ENCODE data around the gene VGLL3.

The VGLL3 gene

GRCh38 chr3:86913160-86913559 is 77.8 kb downstream of the VGLL3 start:
- H3K4me3 ChIP-seq (ENCODE audit: low read length) = no peak overlapping the region
- no peak overlapping the region for H3K4me2 ChIP-seq (ENCODE audit: low read length)
- no peaks in the 10 kb centered on the region for H3K36me3 ChIP-seq (ENCODE audit: insufficient read depth, low read length)
- H3K9ac ChIP-seq (ENCODE audit: low read depth, low read length) = no peak overlapping the region
- no peaks in the 10 kb centered on the region for H3K9me3 ChIP-seq (replicated peaks; ENCODE audit: low read length)
- no peaks in the 10 kb centered on the region for H3K4me1 ChIP-seq (ENCODE audit: control insufficient read depth, insufficient read depth, low read length)
- no peaks in the 10 kb centered on the region for H3K27me3 ChIP-seq (ENCODE audit: control insufficient read depth, insufficient read depth, low read length)

- Histone ChIP-seq H3K4me1 (ENCODE audit: control insufficient read depth, insufficient read depth, low read length) (no peaks in the 10 kb centered on the region), H3K36me3 (ENCODE audit: insufficient read depth, low read length) (no peaks in the 10 kb centered on the region), H3K9me3 (replicated peaks; ENCODE audit: low read length) (no peaks in the 10 kb centered on the region), H3K27me3 (ENCODE audit: control insufficient read depth, insufficient read depth, low read length) (no peaks in the 10 kb centered on the region), H3K9ac (ENCODE audit: low read depth, low read length) (no peak overlapping the region), H3K4me2 (ENCODE audit: low read length) (no peak overlapping the region), H3K4me3 (ENCODE audit: low read length) (no peak overlapping the region)
Measured at GRCh38 chr3:86895202-86895601, 95.7 kb downstream of the VGLL3 start.

GRCh38 chr3:86890741-86891396 is 100.1 kb downstream of the VGLL3 start:
- no peak overlapping the region for H3K4me3 ChIP-seq (ENCODE audit: low read length)
- no peaks in the 10 kb centered on the region for H3K4me1 ChIP-seq (ENCODE audit: control insufficient read depth, insufficient read depth, low read length)
- no peaks in the 10 kb centered on the region for H3K9me3 ChIP-seq (replicated peaks; ENCODE audit: low read length)
- H3K27me3 ChIP-seq (ENCODE audit: control insufficient read depth, insufficient read depth, low read length) = no peaks in the 10 kb centered on the region
- no peak overlapping the region for H3K4me2 ChIP-seq (ENCODE audit: low read length)
- no peak overlapping the region for H3K9ac ChIP-seq (ENCODE audit: low read depth, low read length)
- H3K36me3 ChIP-seq (ENCODE audit: insufficient read depth, low read length) = no peaks in the 10 kb centered on the region
